HL-60 (cell line): ENCODE data around the gene GIT2.

Experiments
- DNase-seq, 2 experiments: peaks; one replicate each; pipeline ENCODE4 v3.0.0-alpha.2; 2010 to 2020; ENCODE audit warnings: low read depth in 1 of 2, low spot score in 1 of 2
- H3K27ac ChIP-seq: fragments of 250-450 bp; sonication (Bioruptor Pico); replicated peaks from 2 replicates; pipeline ENCODE4 v1.5.1; 2020; ENCODE audit warnings: mild to moderate bottlenecking, moderate library complexity
- H3K27me3 ChIP-seq: fragments of 250-450 bp; sonication (Bioruptor Pico); 2 replicates; pipeline ENCODE4 v1.5.1; 2021; ENCODE audit warnings: mild to moderate bottlenecking, moderate library complexity; ENCODE audit not compliant: insufficient read depth, poor library complexity, severe bottlenecking
- H3K4me3 ChIP-seq: replicated peaks from 2 replicates; pipeline ENCODE4 v1.5.1; 2011; ENCODE audit warnings: mild to moderate bottlenecking, control low read depth, low read length; ENCODE audit not compliant: insufficient read depth
- GABPA ChIP-seq: IDR thresholded peaks from 2 replicates; pipeline ENCODE4 v1.6.1; 2012; ENCODE audit warnings: low read depth
- POLR2AphosphoS5 ChIP-seq: IDR thresholded peaks from 2 replicates; pipeline ENCODE4 v1.6.1; 2012; ENCODE audit warnings: low read depth
- SPI1 ChIP-seq: IDR thresholded peaks from 2 replicates; pipeline ENCODE4 v1.6.1; 2012; ENCODE audit warnings: low read depth, mild to moderate bottlenecking, borderline replicate concordance
- TF ChIP-seq, protein P1 (sequence below): IDR thresholded peaks from one replicate; pipeline ENCODE4 v1.5.1; 2011; ENCODE audit warnings: low read length, control low read depth, inconsistent platforms; ENCODE audit not compliant: insufficient read depth
- TF ChIP-seq, protein P2 (sequence below): IDR thresholded peaks from 2 replicates; pipeline ENCODE4 v1.6.1; 2012; ENCODE audit warnings: low read depth; ENCODE audit not compliant: insufficient replicate concordance

Gene GIT2

DNA sequence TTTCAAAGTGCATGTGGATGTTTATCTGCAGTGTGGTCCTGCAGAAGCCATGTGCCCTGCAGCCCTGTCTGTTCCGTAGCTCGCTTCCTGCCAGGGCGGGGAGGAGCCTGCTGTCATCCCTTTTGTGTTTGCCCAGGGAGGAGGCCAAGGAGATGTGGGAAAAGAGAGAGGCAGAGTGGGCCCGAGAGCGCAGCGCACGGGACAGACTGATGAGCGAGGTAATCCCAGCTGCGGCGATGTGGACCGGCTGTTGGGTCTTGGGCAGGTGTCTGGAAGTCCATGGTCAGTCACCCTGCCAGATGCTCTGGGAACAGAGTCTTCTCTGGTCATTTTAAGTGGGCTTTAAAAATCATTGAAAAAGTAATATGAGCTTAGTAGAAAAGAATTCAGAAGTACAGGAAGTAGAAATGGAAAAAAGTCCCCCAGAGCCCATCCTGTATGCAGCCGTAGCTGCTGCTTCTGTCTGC lies 83.3 kb downstream of the GIT2 start:
- no peak overlapping the region for H3K27ac ChIP-seq
- TF ChIP-seq GABPA (no peak), SPI1 (no peak), POLR2AphosphoS5 (no peak)
- TF ChIP-seq, protein P1, sequence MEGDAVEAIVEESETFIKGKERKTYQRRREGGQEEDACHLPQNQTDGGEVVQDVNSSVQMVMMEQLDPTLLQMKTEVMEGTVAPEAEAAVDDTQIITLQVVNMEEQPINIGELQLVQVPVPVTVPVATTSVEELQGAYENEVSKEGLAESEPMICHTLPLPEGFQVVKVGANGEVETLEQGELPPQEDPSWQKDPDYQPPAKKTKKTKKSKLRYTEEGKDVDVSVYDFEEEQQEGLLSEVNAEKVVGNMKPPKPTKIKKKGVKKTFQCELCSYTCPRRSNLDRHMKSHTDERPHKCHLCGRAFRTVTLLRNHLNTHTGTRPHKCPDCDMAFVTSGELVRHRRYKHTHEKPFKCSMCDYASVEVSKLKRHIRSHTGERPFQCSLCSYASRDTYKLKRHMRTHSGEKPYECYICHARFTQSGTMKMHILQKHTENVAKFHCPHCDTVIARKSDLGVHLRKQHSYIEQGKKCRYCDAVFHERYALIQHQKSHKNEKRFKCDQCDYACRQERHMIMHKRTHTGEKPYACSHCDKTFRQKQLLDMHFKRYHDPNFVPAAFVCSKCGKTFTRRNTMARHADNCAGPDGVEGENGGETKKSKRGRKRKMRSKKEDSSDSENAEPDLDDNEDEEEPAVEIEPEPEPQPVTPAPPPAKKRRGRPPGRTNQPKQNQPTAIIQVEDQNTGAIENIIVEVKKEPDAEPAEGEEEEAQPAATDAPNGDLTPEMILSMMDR: no peak
- TF ChIP-seq, protein P2, sequence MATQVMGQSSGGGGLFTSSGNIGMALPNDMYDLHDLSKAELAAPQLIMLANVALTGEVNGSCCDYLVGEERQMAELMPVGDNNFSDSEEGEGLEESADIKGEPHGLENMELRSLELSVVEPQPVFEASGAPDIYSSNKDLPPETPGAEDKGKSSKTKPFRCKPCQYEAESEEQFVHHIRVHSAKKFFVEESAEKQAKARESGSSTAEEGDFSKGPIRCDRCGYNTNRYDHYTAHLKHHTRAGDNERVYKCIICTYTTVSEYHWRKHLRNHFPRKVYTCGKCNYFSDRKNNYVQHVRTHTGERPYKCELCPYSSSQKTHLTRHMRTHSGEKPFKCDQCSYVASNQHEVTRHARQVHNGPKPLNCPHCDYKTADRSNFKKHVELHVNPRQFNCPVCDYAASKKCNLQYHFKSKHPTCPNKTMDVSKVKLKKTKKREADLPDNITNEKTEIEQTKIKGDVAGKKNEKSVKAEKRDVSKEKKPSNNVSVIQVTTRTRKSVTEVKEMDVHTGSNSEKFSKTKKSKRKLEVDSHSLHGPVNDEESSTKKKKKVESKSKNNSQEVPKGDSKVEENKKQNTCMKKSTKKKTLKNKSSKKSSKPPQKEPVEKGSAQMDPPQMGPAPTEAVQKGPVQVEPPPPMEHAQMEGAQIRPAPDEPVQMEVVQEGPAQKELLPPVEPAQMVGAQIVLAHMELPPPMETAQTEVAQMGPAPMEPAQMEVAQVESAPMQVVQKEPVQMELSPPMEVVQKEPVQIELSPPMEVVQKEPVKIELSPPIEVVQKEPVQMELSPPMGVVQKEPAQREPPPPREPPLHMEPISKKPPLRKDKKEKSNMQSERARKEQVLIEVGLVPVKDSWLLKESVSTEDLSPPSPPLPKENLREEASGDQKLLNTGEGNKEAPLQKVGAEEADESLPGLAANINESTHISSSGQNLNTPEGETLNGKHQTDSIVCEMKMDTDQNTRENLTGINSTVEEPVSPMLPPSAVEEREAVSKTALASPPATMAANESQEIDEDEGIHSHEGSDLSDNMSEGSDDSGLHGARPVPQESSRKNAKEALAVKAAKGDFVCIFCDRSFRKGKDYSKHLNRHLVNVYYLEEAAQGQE: no peak
- no peak for DNase-seq
- H3K27me3 ChIP-seq: no peaks in the 10 kb centered on the region
- no peak overlapping the region for H3K4me3 ChIP-seq

DNA sequence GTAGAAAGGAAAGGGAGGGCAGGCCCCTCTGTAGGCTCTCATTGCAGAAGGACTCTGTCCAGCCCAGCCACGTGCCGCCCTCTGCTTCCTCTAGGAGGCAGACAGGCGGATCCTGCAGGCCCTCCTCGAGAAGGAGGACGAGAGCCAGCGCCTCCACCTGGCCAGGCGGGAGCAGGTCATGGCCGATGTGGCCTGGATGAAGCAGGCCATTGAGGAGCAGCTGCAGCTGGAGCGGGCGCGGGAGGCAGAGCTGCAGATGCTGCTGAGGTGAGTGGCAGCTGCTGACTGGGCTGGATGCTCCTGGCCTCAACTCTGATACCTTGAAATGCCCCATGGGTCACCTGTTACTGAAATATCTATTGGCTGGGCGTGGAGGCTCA lies 85.2 kb downstream of the GIT2 start:
- H3K4me3 ChIP-seq: no peak overlapping the region
- H3K27me3 ChIP-seq: no peaks in the 10 kb centered on the region
- DNase-seq: peak in 1 of 2 experiments; percentile 54
- H3K27ac ChIP-seq: no peak overlapping the region
- TF ChIP-seq, protein P2: no peak
- TF ChIP-seq, protein P1: no peak
- TF ChIP-seq GABPA (no peak), SPI1 (no peak), POLR2AphosphoS5 (no peak)

DNA sequence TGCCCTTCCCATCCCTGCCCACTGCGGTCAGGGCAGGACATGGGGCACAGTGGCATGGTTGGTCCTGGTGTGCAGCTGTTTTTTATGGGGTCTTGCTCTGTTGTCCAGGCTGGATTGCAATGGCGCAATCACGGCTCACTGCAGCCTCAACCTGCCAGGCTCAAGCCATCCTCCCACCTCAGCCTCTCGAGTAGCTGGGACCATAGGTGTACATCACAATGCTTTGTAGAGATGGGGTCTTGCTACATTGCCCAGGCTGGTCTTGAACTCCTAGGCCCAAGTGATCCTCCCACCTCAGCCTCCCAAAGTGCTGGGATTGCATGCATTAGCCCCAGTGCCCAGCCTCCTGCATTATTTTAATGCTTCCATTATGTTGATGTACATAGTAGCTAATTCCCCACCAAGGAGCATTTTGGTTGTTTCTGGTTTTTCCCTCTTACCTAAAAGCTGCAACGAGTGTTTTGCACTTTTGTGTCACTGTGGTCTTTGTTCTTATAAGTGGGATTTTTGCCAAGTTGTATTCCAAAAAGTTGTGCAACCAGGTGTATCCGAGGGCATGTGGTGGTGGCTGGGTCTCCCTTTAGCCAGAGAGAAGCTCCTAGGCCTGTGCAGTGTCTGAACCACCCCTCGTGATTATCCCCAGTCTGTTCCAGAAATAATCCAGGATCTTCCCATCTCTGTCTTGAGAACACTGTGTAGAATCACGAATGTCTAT lies 85.8 kb downstream of the GIT2 start:
- Histone ChIP-seq H3K27me3 (no peaks in the 10 kb centered on the region), H3K4me3 (no peak overlapping the region), H3K27ac (no peak overlapping the region)
- TF ChIP-seq, protein P1: no peak
- TF ChIP-seq, protein P2: no peak
- TF ChIP-seq SPI1 (no peak), GABPA (no peak), POLR2AphosphoS5 (no peak)
- no peak for DNase-seq
